HG02840 (cell line): ENCODE results near the gene ANK3.

ENCODE experiments used
- ATAC-seq: cut with Tn5 transposase; IDR thresholded peaks from one replicate; pipeline ENCODE4 v1.9.1; 2021; ENCODE audit warnings: mild to moderate bottlenecking, moderate library complexity, moderate number of reproducible peaks; ENCODE audit not compliant: unreplicated experiment, low FRiP score

The ANK3 gene

DNA sequence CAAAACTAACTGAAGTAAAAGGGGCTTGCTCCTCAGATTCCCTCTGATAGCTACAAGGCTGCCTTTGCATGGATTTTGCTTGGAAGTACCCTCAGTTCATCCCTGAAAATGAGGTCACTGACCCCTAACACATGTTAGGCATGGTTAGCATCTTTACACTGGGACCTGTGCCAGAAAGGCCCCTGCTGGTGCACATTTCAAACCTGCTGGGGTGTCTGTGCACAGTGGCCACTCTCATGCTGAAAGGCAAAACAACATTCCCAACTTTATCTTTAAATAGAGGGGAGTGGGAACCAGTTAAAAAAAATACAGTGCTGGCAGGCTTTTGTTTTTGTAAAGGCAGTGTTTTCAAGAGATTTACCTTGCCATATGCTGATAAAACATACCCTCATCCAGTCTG is 99.1 kb downstream of the ANK3 start:
- ATAC-seq, result no peak

DNA sequence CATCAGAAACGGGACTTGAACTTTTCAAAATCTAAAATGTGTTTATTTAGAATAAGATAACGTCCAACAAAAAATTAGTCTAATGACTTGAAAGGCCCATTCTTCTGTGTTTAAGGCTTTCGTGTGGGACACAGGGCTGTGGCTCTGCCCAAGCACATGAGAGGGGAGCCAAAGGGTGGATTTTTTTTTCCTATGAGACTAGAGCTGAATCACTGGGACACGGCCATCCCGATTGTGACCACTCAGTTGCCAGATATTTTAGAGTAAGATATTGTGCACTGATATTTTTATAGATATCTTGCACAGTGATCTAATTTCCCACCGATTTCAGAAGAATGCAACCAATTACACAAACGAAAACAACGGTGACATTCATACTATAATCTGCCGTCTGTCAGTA is 99.9 kb downstream of the ANK3 start:
- no peak for ATAC-seq

DNA sequence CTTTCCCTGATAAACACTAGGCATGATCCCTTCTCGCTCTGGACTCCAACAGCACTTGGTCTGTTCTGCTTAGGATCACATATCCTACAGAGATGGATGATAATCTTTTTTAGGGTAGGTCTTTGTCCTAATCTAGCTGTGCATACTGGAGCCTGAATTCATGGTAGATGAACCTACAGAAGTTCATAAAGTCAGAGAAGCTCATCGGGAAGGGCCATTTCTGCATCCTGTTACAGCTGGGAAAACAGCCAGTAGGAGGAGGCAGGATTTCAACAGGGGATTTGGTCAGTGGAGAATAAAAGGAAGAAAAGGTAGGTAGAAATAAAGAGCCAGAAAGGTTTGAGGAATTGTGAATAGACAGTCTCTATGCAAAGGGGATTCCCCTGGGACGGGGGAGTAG is 101.4 kb downstream of the ANK3 start:
- ATAC-seq, result no peak

DNA sequence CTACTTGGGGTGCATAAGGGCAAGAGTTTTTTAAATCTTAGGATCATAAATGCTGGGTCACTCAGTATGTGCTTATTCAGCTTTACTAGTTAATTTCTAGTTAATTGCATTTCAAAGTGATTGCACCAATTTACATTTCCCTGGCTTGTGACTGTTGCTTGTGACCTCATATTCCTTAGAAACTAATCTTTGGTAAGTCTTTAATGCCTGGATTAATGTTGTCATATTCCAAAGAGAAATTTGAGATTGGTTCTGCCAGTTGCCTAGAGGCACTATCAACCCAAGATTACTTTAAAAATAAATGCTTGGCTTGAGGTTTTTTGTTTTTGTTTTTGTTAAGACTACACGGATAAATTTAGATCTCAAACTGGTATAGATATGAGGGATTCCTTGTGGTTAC is 103.1 kb downstream of the ANK3 start:
- ATAC-seq, result no peak

DNA sequence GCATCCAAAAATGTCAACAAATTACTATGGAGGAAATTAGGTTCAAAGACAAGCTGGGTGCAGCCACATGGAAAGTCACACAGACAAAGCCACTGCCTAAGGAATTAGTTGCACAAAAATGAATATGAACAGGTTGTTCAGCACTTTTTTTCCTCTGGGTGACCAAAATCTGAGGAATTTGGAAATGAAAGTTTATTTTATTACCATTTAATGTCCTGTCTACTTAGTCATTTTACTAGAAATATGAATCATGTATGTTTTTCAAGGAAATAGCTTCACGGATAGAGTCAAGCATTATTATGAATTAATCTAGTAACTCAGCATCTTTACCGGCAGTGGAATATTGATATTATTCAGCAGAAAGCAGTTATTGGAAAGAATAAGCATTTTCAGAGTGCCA is 106.3 kb downstream of the ANK3 start:
- no peak for ATAC-seq

DNA sequence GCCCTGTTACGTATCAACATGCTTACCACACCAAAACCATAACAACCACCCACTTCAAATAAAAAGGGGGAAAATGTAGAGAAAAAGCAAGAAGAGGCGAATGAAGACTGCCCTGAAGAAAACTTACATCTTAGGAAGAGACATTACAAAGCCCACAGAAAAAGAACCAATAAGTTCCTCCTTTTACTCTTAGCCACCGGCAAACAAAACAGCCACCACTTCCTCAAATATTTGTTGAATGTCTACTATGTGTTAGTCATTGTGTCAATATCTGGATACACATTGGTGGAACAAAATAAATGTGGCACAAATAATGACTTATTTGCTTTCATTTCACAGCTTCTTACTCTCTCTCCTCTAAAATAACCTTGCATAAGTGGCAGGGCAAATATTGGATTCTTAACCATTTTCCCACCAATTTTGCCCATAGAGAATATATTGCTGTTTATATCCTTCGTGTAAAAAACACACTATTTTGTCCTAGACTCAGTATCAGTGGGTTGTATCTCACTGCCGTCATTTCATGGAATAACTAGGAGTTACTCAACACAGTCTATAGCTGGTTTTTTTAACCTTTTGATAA is 106.8 kb downstream of the ANK3 start:
- no peak for ATAC-seq

DNA sequence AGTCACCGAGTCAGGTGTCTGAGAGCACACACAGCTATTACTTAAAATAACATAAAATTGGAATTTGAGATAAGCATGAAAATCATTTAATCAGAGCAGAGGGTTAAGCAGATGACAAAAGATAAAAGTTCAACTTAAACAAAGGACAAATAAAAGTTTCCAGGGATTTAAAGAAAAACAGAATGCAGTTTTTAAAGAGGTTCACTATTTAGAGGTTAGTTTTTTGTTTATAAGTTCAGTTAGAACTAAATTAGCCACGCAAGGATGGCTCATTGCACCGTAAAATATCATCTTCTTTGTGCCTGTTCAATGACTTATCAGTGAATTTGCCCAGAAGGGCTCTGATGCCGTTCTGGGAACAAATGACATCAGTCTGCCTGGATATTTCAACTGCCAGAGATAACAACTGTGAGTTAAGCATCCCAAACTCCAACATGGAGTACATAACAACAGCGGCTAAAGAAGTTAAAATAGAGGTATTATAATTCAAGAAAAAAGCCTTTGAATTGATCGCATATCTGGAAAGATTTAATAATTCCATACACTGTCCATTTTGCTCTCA is 107.8 kb downstream of the ANK3 start:
- ATAC-seq, result no peak

DNA sequence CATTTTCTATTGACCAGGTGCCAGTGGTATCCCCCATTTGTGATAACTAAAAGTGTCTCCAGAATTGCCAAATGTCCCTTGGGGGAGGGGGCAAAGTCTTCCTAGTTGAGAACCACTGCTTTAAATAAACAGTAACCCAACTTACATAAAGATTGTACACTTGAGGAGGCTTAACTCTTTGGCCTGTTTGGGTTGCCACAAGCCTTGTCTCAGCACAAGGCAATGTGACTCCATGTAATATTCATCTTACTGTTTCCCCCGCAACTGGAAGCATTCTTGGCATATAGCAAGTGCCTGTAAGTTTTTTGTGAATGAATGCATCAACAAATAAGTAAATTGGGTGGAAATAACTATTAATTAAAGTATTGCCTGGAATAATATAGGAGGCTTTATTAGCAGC is 108.3 kb downstream of the ANK3 start:
- ATAC-seq, result no peak

DNA sequence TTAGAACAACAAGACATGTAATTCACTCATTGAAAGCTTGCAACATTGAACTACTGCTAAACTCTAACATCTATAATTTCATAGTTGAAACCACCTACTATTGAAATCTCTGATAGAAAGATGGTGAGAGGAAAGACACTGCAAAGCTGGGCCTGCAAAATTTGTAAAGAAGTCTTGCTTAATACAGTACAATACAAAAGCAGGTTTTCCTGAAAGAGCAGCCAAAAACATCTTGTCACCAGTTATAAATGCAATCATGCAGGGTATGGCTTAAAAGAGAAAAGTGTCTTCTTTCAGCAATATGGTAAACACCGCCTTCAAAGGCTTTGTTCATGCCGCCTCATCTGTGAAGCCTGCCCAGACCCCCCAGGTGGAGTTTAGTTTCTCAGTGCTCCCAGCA is 109.2 kb downstream of the ANK3 start:
- ATAC-seq, result no peak

DNA sequence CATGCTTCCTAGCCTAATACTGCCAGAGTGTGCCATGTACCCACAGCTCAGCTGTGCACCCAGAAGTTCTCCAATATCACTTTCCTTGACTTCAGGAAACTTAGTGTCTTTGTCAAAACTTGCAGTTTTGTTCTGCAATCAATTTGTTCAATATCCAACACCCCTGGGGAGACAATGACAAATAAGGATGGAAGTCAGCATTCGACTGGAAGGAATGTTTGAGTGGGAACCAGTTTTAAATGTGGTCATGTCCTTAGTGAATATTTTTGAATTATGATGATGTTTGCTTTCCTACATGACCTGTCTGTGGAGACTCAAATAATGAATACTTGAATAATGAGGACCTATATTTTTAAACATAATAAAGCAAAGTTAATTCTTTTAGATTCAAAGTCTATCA is 112.0 kb downstream of the ANK3 start:
- no peak for ATAC-seq

DNA sequence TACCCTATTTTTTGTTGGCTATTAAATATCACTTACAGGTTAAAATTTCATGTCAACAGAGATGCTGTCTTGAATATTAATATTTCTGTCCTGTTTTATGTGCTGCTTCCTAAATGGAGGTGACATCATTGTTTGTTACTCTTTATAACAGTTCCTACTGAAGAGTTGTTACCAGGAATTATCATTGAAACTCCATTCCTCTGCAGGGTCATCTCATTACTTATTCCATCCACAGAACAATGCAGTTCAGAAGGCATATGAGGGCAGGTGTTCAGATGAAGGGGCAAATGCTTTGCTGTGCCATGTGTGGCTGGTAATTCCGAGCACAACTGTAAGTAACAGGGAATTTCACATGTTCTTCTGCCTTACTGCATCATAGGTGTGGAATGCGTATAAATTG is 113.4 kb downstream of the ANK3 start:
- no peak for ATAC-seq

DNA sequence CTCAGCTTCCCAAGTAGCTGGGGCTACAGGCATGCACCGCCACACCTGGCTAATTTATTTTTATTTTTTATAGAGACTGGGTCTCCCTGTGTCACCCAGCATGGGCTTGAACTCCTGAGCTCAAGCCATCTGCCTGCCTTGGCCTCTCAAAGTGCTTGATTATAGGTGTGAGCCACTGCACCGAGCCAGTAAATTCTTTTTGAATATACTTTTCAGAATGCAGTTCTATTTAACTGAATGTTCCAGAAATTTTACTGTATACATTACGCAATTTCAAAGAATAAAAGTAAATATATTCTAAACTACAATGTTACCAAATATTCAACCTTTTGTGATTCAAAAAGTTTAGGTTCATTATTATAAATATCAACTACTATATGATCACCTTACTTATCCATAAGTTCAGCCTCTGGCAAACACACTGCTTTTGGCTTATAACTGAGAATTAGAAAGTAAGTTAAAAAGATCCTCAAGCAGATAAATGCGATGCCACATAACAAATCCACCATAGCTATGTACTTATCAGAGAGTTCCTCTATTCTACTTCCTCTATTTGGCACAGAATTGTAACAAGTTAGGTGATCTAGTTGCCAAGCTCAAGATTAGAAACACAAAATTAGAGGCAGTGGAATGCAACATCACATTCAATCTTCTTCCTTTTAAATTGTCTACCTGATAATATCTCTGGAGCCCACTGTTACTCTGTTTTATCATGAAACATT is 118.2 kb downstream of the ANK3 start:
- no peak for ATAC-seq

DNA sequence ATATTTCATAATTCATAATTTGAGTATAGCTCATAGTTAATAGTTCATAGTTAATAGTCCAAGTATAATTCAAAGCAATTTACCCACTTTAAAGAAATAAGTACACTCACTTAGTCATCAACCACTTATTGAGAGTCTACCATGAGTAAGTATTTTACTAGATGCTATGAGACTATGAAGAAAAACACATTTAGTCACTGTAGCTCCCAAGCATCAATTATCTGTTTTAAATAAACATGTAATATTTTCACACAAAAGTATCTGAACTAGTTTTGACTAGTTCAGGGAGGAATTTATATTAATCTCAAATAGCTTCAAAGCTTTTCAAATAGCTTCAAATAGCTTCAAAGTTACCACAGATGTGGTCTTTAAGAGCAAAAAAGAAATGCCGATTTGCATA is 119.2 kb downstream of the ANK3 start:
- ATAC-seq, result no peak

DNA sequence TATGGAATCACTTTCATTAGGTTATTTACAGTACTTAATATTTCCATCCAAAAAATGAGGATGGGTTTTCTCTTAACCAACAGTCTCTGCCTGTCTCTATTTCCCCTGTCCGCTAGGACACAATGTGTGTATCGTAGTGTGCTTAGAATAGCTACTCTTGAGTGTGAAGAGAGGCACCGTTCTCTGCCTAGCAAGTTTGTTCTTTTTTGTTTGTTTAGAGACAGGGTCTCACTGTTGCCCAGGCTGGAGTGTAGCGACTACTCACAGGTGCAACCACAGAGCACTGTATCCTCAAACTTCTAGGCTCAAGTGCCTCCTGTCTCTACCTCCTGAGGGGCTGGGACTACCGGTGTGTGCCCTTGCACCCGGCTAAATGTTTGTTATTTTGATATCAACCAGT is 121.9 kb downstream of the ANK3 start:
- no peak for ATAC-seq

DNA sequence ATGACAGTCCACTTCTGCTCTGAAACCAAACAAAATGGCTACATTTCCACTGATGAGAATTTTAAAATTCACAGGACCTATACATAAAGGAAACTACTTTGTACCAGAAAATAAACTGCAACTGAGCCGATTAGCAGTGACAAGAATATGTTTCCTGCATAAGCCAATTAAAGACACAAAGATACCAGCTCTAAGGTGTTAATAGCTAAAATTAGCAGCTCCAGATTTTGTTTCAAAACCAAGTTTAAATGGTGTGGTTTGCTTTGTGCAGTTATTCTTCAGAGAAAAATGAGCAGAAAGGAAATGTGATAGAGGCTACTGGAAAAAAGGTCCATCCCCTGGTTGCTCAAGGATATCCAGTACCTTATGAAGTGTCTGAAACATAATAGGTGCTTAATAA is 123.2 kb downstream of the ANK3 start:
- ATAC-seq, result no peak

DNA sequence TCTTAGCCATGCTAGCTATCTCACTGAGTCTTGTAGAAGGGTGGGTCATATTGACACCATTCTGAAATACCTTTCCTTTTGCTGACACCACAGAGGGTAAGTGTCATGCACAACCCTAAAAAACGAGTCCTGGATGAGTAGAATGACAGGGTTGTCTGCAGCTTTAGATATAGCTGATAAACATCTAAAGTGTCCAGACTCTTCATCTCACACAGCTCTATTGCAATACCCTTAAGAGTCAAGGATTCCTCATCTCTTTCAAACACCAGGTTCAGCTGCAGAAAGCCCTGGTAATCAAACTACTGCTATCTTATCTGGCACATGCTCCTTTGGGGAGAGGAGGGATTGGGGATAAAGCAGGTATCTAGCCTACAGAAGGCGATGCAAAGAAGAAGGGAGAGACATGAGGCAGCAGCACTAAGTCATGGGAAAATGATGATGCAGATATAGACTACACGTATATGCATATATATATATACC is 127.0 kb downstream of the ANK3 start:
- no peak for ATAC-seq

DNA sequence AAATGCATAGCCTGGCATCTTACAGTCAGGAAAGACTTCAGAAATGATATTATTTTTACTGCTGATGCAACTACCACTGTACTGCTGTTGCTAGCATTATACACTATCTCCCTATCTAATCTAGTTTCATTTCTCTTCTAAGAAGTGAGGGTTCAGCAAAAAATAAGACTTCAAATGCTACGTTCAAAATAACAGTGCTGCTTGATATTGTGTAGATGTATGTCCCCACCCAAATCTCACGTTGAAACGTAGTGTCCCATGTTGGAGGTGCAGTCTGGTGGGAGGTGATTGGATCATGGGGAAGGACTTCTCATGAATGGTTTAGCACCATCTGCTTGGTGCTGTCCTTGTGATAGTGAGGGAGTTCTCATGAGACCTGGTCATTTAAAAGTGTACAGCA is 129.4 kb downstream of the ANK3 start:
- ATAC-seq, result no peak

DNA sequence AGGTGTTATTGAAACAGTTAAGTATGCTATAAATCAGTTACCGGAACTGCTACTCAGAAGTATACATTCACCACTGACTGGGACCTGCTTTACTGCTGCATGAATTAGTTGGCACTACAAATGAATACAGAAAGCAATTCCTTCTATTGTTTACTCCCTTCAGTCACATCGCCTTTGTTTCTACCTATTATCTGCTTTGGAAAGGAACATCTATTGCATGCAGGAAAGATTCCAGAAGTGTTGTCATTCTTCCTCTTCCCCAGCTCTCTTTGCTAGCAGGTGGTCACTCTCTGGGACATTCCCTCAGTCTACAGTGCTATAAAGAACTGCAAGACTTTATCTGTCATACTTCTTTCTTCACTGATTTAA is 131.3 kb downstream of the ANK3 start:
- no peak for ATAC-seq

DNA sequence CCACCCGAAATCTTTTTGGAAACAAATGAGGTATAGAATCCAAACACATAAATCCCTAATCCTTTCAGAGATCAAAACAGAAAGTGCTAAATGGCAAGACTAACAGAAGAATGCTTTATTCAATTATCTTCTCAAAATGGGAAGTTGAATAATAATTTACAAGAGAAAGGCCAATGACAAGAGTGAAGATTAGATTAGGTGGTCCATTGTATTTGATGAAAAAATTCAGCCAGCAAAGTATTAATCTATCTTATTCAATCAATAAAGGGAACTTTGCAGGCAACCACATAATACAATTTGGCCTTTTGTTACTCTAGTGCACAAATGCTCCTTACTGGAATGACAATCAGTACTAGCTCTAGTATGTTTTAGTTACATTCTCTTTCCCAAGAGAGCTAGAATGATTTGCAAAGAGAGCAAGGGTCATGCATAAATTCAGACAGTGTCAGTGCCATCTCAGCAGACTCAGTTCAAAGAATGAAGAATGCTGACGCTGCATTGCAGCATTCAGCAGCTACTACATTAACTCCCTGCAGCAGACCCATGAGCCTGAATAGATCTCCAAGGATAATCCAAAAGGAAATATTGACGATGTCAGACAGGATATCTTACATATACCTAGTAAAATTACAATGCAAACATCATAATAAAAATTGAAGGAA is 131.8 kb downstream of the ANK3 start:
- ATAC-seq, result no peak

DNA sequence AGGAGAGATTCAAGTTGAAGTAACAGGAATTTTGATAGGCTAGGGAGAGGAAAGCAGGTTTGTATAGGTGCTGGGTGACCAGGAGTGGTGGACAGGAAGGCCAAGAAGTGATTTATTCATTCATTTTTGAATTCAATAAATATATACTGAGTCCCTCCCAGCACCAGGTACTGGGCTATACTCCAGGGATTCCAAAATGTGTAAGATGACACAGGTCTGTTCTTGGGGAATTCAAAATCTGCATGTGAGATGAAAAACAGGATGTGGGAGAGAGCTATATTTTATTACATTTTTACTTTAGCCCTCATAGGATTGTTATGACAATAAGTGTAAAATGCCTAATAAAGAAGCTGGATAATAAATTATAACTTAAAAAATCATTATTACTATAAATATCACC is 134.9 kb downstream of the ANK3 start:
- no peak for ATAC-seq

DNA sequence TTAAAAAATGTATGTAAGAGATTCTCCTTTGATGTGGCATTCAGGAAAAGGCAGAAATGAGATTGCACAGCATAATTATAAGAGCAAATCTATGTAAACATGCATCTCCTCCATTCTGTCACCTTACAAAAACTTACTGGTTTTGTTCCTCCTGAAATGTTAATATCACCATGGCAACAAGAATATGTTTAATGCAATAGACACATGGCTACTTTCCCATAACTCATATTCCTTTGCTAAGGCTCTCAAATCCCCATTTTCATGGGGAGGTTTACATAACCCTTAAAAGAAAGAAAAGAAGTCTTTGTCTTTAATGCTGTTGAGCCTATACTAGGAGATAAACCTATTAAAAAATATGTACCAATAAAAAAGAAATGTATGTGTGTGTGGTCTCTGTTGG is 136.2 kb downstream of the ANK3 start:
- no peak for ATAC-seq

DNA sequence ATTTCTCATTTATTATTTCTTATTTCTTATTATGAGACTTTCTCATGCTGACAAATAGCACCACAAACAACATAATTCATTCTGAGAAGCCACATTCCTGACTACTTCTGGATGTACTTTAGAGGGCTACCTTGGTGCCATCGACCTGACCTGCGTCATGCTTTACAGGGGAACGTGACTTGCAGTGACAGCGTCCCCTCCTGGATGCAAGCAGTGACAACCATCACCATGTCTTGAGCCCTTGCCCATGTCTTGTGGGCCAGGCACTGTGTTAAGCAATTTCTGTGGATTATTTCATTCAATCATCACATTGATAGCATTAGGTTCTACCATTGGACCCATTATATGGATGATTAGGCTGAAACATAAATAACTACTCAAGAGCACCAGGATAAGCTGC is 137.0 kb downstream of the ANK3 start:
- ATAC-seq, result no peak
